Naive thymus-derived CD4-positive, alpha-beta T cell (primary cell): ENCODE measurements around the gene MIS18A. TPM values are rescaled to one million over a fixed set of nuclear protein-coding genes. Genes with fewer than 3 reads are reported as not detected.

Source experiments
- ATAC-seq: fragments of 150-1000 bp; cut with Tn5 transposase; 2 replicates; pipeline ENCODE4 v1.10.0; 2021; ENCODE audit warnings: mild to moderate bottlenecking, moderate library complexity
- CTCF ChIA-PET: fragments of 350-600 bp; sonication (Branson Sonifier 250); formaldehyde crosslinking; loops from one replicate; lab custom pipeline; 2021; ENCODE audit warnings: antibody characterized with exemption; lab: Charles Lee
- POLR2A ChIA-PET: fragments of 350-600 bp; sonication (Branson Sonifier 250); formaldehyde crosslinking; loops from one replicate; lab custom pipeline; 2021; ENCODE audit warnings: antibody characterized with exemption, inconsistent platforms; lab: Charles Lee
- DNase-seq, 9 donors: peaks; one replicate each; pipeline versions ENCODE4 v3.0.0 to v3.0.0-alpha.2; 2020 to 2022; ENCODE audit warnings: mixed read lengths in 1 of 9
- H3K27ac ChIP-seq: one replicate; pipeline ENCODE4 v1.7.0; 2013; ENCODE audit warnings: mild to moderate bottlenecking, low read depth, low read length, moderate library complexity
- H3K27me3 ChIP-seq, 2 donors: one replicate each; pipeline ENCODE4 v1.7.0; 2013; ENCODE audit warnings: low read length in 2 of 2, mild to moderate bottlenecking in 2 of 2, moderate library complexity in 2 of 2; ENCODE audit not compliant: control insufficient read depth in 2 of 2, insufficient read depth in 2 of 2
- H3K36me3 ChIP-seq, 3 experiments: 1 replicate in 2 of 3; 2 replicates in 1 of 3; pipeline ENCODE4 v1.7.0; 2013; ENCODE audit warnings: low read length in 3 of 3, mild to moderate bottlenecking in 3 of 3, moderate library complexity in 1 of 3; ENCODE audit not compliant: insufficient read depth in 3 of 3, control insufficient read depth in 2 of 3
- H3K4me1 ChIP-seq, 2 donors: one replicate each; pipeline ENCODE4 v1.7.0; 2013; ENCODE audit warnings: low read length in 2 of 2, mild to moderate bottlenecking in 2 of 2, moderate library complexity in 1 of 2; ENCODE audit not compliant: control insufficient read depth in 2 of 2, insufficient read depth in 2 of 2
- H3K4me3 ChIP-seq: 2 replicates; pipeline ENCODE4 v1.7.0; 2013; ENCODE audit warnings: mild to moderate bottlenecking, low read length
- H3K9me3 ChIP-seq, 3 experiments: 1 replicate in 2 of 3; 2 replicates in 1 of 3; pipeline ENCODE4 v1.7.0; 2013; ENCODE audit warnings: low read length in 3 of 3; ENCODE audit not compliant: control insufficient read depth in 2 of 3
- H3K27ac Mint-ChIP-seq, 9 donors: one replicate each; pipeline ENCODE4 v1.8.0; 2020 to 2022; ENCODE audit warnings: mixed read lengths in 9 of 9, mild to moderate bottlenecking in 8 of 9, moderate library complexity in 5 of 9, inconsistent platforms in 2 of 9
- H3K27me3 Mint-ChIP-seq, 5 donors: one replicate each; pipeline ENCODE4 v1.8.0; 2021 to 2022; ENCODE audit warnings: mixed read lengths in 5 of 5, mild to moderate bottlenecking in 1 of 5
- H3K36me3 Mint-ChIP-seq, 5 donors: one replicate each; pipeline ENCODE4 v1.8.0; 2020 to 2022; ENCODE audit warnings: mixed read lengths in 5 of 5, mild to moderate bottlenecking in 3 of 5, inconsistent platforms in 1 of 5
- H3K4me1 Mint-ChIP-seq, 7 donors: one replicate each; pipeline ENCODE4 v1.8.0; 2020 to 2022; ENCODE audit warnings: mixed read lengths in 7 of 7, mild to moderate bottlenecking in 3 of 7, inconsistent platforms in 1 of 7
- H3K4me3 Mint-ChIP-seq, 10 donors: one replicate each; pipeline ENCODE4 v1.8.0; 2020 to 2022; ENCODE audit warnings: mild to moderate bottlenecking in 10 of 10, mixed read lengths in 10 of 10, moderate library complexity in 6 of 10, inconsistent platforms in 2 of 10
- H3K9me3 Mint-ChIP-seq, 11 donors: one replicate each; pipeline ENCODE4 v1.8.0; 2020 to 2022; ENCODE audit warnings: mixed read lengths in 11 of 11, mild to moderate bottlenecking in 4 of 11, inconsistent platforms in 1 of 11, moderate library complexity in 1 of 11
- intact Hi-C, 2 donors: fragments of 100-400 bp; cut with micrococcal nuclease; formaldehyde crosslinking; loops; one replicate each; pipeline ENCODE4 v1.15.1; 2023
- polyA plus RNA-seq, 2 donors: library from polyadenylated mRNA; unstranded; fragments of 300-500 nt; fragmentation: Illumina TruSeq; gene quantifications; one replicate each; pipeline ENCODE4 v1.2.3, GENCODE V29; 2021
- total RNA-seq, 6 experiments: library from RNA in 5 of 6; stranded (reverse) in 5 of 6; gene quantifications; 1 replicate in 5 of 6; 2 replicates in 1 of 6; pipeline ENCODE4 v1.2.3 and lab custom pipeline; 2021 to 2026

Gene MIS18A
- total and polyA plus RNA-seq, 7 experiments from 2014 or later: 3.3 to 16.4 (median 9.4) TPM

- Histone ChIP-seq H3K4me1 (no peaks in the 10 kb centered on the region), H3K9me3 (peaks cover 0 to 5% (median 0%) of the 10 kb centered on the region in 3 experiments), H3K27me3 (no peaks in the 10 kb centered on the region), H3K4me3 (no peak overlapping the region), H3K27ac (no peak overlapping the region), H3K36me3 (no peaks in the 10 kb centered on the region)
- ChIA-PET POLR2A (no interaction called here), CTCF (no interaction called here)
- intact Hi-C loops: no loop called here
- Mint-ChIP-seq H3K36me3 (peaks cover 0 to 11% (median 6%) of the 10 kb centered on the region in 5 donors), H3K4me3 (no peak overlapping the region), H3K9me3 (peaks cover 3 to 18% (median 9%) of the 10 kb centered on the region in 11 donors), H3K4me1 (no peaks in the 10 kb centered on the region), H3K27ac (no peak overlapping the region), H3K27me3 (peaks cover 5 to 35% (median 29%) of the 10 kb centered on the region in 5 donors)
- ATAC-seq: no peak
- DNase-seq: no peak
Observed at GRCh38 chr21:32253215-32253641, 25.6 kb downstream of the MIS18A start.

GRCh38 chr21:32252136-32252535 lies 26.7 kb downstream of the MIS18A start:
- Histone ChIP-seq H3K36me3 (no peaks in the 10 kb centered on the region), H3K27me3 (no peaks in the 10 kb centered on the region), H3K4me1 (no peaks in the 10 kb centered on the region), H3K27ac (no peak overlapping the region), H3K9me3 (peaks cover 0 to 5% (median 0%) of the 10 kb centered on the region in 3 experiments), H3K4me3 (no peak overlapping the region)
- CTCF ChIA-PET: no interaction called here
- intact Hi-C loops: no loop called here
- DNase-seq (no peak), ATAC-seq (no peak)
- H3K9me3 Mint-ChIP-seq: peaks cover 3 to 18% (median 9%) of the 10 kb centered on the region in 11 donors
- H3K27me3 Mint-ChIP-seq: peaks cover 5 to 34% (median 29%) of the 10 kb centered on the region in 5 donors
- peaks cover 0 to 11% (median 7%) of the 10 kb centered on the region in 5 donors for H3K36me3 Mint-ChIP-seq
- H3K4me1 Mint-ChIP-seq: no peaks in the 10 kb centered on the region
- POLR2A ChIA-PET: interaction anchor here (0.7 kb wide), 1 partner anchor 409 kb away, joined by 4 read pairs; no protein-coding TSS in a partner anchor
- no peak overlapping the region for H3K27ac Mint-ChIP-seq
- H3K4me3 Mint-ChIP-seq: no peak overlapping the region

- DNase-seq (no peak), ATAC-seq (no peak)
- peaks cover 3 to 18% (median 9%) of the 10 kb centered on the region in 11 donors for H3K9me3 Mint-ChIP-seq
- H3K36me3 Mint-ChIP-seq: peaks cover 0 to 21% (median 10%) of the 10 kb centered on the region in 5 donors
- no peak overlapping the region for H3K27ac Mint-ChIP-seq
- POLR2A ChIA-PET: no interaction called here
- no peaks in the 10 kb centered on the region for H3K4me1 Mint-ChIP-seq
- Histone ChIP-seq H3K27me3 (no peaks in the 10 kb centered on the region), H3K36me3 (no peaks in the 10 kb centered on the region), H3K4me3 (no peak overlapping the region), H3K9me3 (peaks cover 0 to 5% (median 0%) of the 10 kb centered on the region in 3 experiments), H3K27ac (no peak overlapping the region), H3K4me1 (no peaks in the 10 kb centered on the region)
- no peak overlapping the region for H3K4me3 Mint-ChIP-seq
- intact Hi-C loops: no loop called here
- CTCF ChIA-PET: interaction anchor here (0.6 kb wide), 1 partner anchor 428 kb away, joined by 3 read pairs; no protein-coding TSS in a partner anchor
- H3K27me3 Mint-ChIP-seq: peaks cover 5 to 37% (median 29%) of the 10 kb centered on the region in 5 donors
Observed at GRCh38 chr21:32249511-32250280, 29.2 kb downstream of the MIS18A start.

- Mint-ChIP-seq H3K4me1 (no peaks in the 10 kb centered on the region), H3K27ac (no peak overlapping the region), H3K36me3 (peaks cover 0 to 21% (median 7%) of the 10 kb centered on the region in 5 donors), H3K27me3 (peaks cover 12 to 37% (median 29%) of the 10 kb centered on the region in 5 donors), H3K9me3 (peaks cover 3 to 18% (median 9%) of the 10 kb centered on the region in 11 donors), H3K4me3 (no peak overlapping the region)
- Histone ChIP-seq H3K4me3 (no peak overlapping the region), H3K27me3 (no peaks in the 10 kb centered on the region), H3K4me1 (no peaks in the 10 kb centered on the region), H3K36me3 (no peaks in the 10 kb centered on the region), H3K27ac (no peak overlapping the region), H3K9me3 (peaks cover 0 to 5% (median 0%) of the 10 kb centered on the region in 3 experiments)
- DNase-seq (no peak), ATAC-seq (no peak)
- intact Hi-C loops: no loop called here
- CTCF ChIA-PET: no interaction called here
- POLR2A ChIA-PET: no interaction called here
Observed at GRCh38 chr21:32248571-32249461, 30.0 kb downstream of the MIS18A start.

- ATAC-seq (no peak), DNase-seq (no peak)
- no peaks in the 10 kb centered on the region for H3K4me1 ChIP-seq
- ChIA-PET CTCF (no interaction called here), POLR2A (no interaction called here)
- no peak overlapping the region for H3K4me3 ChIP-seq
- H3K27ac ChIP-seq: no peak overlapping the region
- intact Hi-C loops: no loop called here
- H3K27ac Mint-ChIP-seq: no peak overlapping the region
- H3K4me3 Mint-ChIP-seq: no peak overlapping the region
- no peaks in the 10 kb centered on the region for H3K27me3 ChIP-seq
- H3K36me3 Mint-ChIP-seq: peaks cover 0 to 21% (median 7%) of the 10 kb centered on the region in 5 donors
- H3K9me3 ChIP-seq: peaks cover 0 to 5% (median 0%) of the 10 kb centered on the region in 3 experiments
- peaks cover 3 to 17% (median 9%) of the 10 kb centered on the region in 11 donors for H3K9me3 Mint-ChIP-seq
- no peaks in the 10 kb centered on the region for H3K36me3 ChIP-seq
- H3K4me1 Mint-ChIP-seq: no peaks in the 10 kb centered on the region
- H3K27me3 Mint-ChIP-seq: peaks cover 14 to 31% (median 25%) of the 10 kb centered on the region in 5 donors
Observed at GRCh38 chr21:32246571-32247140, 32.2 kb downstream of the MIS18A start.

GRCh38 chr21:32245971-32246370 lies 32.9 kb downstream of the MIS18A start:
- Mint-ChIP-seq H3K4me3 (no peak overlapping the region), H3K27me3 (peaks cover 7 to 29% (median 19%) of the 10 kb centered on the region in 5 donors), H3K9me3 (peaks cover 0 to 12% (median 4%) of the 10 kb centered on the region in 11 donors), H3K36me3 (peaks cover 0 to 16% (median 2%) of the 10 kb centered on the region in 5 donors), H3K4me1 (peaks cover 0 to 2% (median 0%) of the 10 kb centered on the region in 7 donors), H3K27ac (no peak overlapping the region)
- H3K27ac ChIP-seq: no peak overlapping the region
- no peak overlapping the region for H3K4me3 ChIP-seq
- CTCF ChIA-PET: no interaction called here
- H3K27me3 ChIP-seq: no peaks in the 10 kb centered on the region
- no peaks in the 10 kb centered on the region for H3K4me1 ChIP-seq
- no peaks in the 10 kb centered on the region for H3K36me3 ChIP-seq
- ATAC-seq: no peak
- intact Hi-C loops: no loop called here
- no peak for DNase-seq
- no peaks in the 10 kb centered on the region for H3K9me3 ChIP-seq
- POLR2A ChIA-PET: no interaction called here
